GM23338 (cell line): ENCODE results near the gene TP53. TPM values are rescaled to one million over a fixed set of nuclear protein-coding genes. Genes with fewer than 3 reads are reported as not detected.

Experiments used
- ATAC-seq: fragments of 200-7000 bp; cut with Tn5 transposase; 3 replicates; pipeline ENCODE4 v1.9.1; 2020
- DNase-seq: peaks from one replicate; pipeline ENCODE4 v3.0.0-alpha.2; 2015; ENCODE audit warnings: low spot score
- H2AFZ ChIP-seq: fragments of 200-600 bp; sonication (generic); 2 replicates; pipeline ENCODE4 v1.8.0; 2016; ENCODE audit warnings: antibody characterized with exemption, mild to moderate bottlenecking, moderate library complexity
- H3F3A ChIP-seq: fragments of 200-600 bp; sonication (generic); replicated peaks from 2 replicates; pipeline ENCODE4 v1.8.0; 2017; ENCODE audit warnings: antibody characterized with exemption, mixed run types, low read depth
- H3K27ac ChIP-seq: fragments of 200-600 bp; sonication (generic); 2 replicates; pipeline ENCODE4 v1.6.1; 2016; ENCODE audit warnings: low read depth
- H3K27me3 ChIP-seq: fragments of 200-600 bp; sonication (generic); 2 replicates; pipeline ENCODE4 v1.8.0; 2016; ENCODE audit warnings: mild to moderate bottlenecking, mixed run types, moderate library complexity; ENCODE audit not compliant: insufficient read depth
- H3K36me3 ChIP-seq: fragments of 200-600 bp; sonication (generic); 2 replicates; pipeline ENCODE4 v1.8.0; 2016; ENCODE audit warnings: mild to moderate bottlenecking; ENCODE audit not compliant: insufficient read depth
- H3K4me1 ChIP-seq: fragments of 200-600 bp; sonication (generic); 2 replicates; pipeline ENCODE4 v1.8.0; 2016; ENCODE audit warnings: mild to moderate bottlenecking, moderate library complexity; ENCODE audit not compliant: insufficient read depth
- H3K4me2 ChIP-seq: fragments of 200-600 bp; sonication (generic); 2 replicates; pipeline ENCODE4 v1.7.1; 2017; ENCODE audit warnings: mixed run types
- H3K4me3 ChIP-seq: fragments of 200-600 bp; sonication (generic); 2 replicates; pipeline ENCODE4 v1.6.1; 2016; ENCODE audit warnings: mixed run types
- H3K79me2 ChIP-seq: fragments of 200-600 bp; sonication (generic); replicated peaks from 2 replicates; pipeline ENCODE4 v1.8.0; 2017; ENCODE audit warnings: mild to moderate bottlenecking; ENCODE audit not compliant: insufficient read depth
- H3K9me2 ChIP-seq: fragments of 200-600 bp; sonication (generic); 2 replicates; pipeline ENCODE4 v1.8.0; 2017; ENCODE audit not compliant: insufficient read depth
- H4K20me1 ChIP-seq: fragments of 200-600 bp; sonication (generic); replicated peaks from 2 replicates; pipeline ENCODE4 v1.8.0; 2017; ENCODE audit warnings: mild to moderate bottlenecking; ENCODE audit not compliant: insufficient read depth
- H3K27ac Mint-ChIP-seq: 2 replicates; pipeline ENCODE4 v1.8.0; 2020; ENCODE audit warnings: inconsistent platforms, mild to moderate bottlenecking, moderate library complexity, mixed read lengths
- H3K27me3 Mint-ChIP-seq: 3 replicates; pipeline ENCODE4 v1.8.0; 2022; ENCODE audit warnings: low read depth, mild to moderate bottlenecking, moderate library complexity, mixed read lengths, inconsistent platforms; ENCODE audit not compliant: insufficient read depth, poor library complexity
- H3K36me3 Mint-ChIP-seq: 3 replicates; pipeline ENCODE4 v1.8.0; 2021; ENCODE audit warnings: low read depth, mild to moderate bottlenecking, inconsistent platforms, moderate library complexity, mixed read lengths
- H3K4me1 Mint-ChIP-seq: 3 replicates; pipeline ENCODE4 v1.8.0; 2020; ENCODE audit warnings: mild to moderate bottlenecking, inconsistent platforms, mixed read lengths
- H3K4me3 Mint-ChIP-seq: 3 replicates; pipeline ENCODE4 v1.8.0; 2021; ENCODE audit warnings: moderate library complexity, mild to moderate bottlenecking, inconsistent platforms, mixed read lengths
- H3K9me3 Mint-ChIP-seq: 3 replicates; pipeline ENCODE4 v1.8.0; 2020; ENCODE audit warnings: moderate library complexity, mild to moderate bottlenecking, inconsistent platforms, mixed read lengths
- CREB1 ChIP-seq: fragments of 250-450 bp; sonication (Bioruptor Pico); IDR thresholded peaks from 2 replicates; pipeline ENCODE4 v1.5.0; 2020; ENCODE audit warnings: low read depth, mild to moderate bottlenecking, moderate library complexity
- EZH2 ChIP-seq: fragments of 200-600 bp; sonication (generic); IDR thresholded peaks from one replicate; pipeline ENCODE4 v1.8.0; 2017; ENCODE audit warnings: antibody characterized with exemption, mild to moderate bottlenecking, low read depth; ENCODE audit not compliant: unreplicated experiment
- JUNB ChIP-seq: IDR thresholded peaks from one replicate; pipeline ENCODE4 v1.6.1; 2016; ENCODE audit warnings: antibody characterized with exemption; ENCODE audit not compliant: unreplicated experiment
- NANOG ChIP-seq: IDR thresholded peaks from 2 replicates; pipeline ENCODE4 v1.6.1; 2016; ENCODE audit warnings: antibody characterized with exemption, borderline replicate concordance
- POLR2AphosphoS5 ChIP-seq: IDR thresholded peaks from 2 replicates; pipeline ENCODE4 v1.6.1; 2016; ENCODE audit warnings: antibody characterized with exemption, low read depth
- STAT1 ChIP-seq: IDR thresholded peaks from one replicate; pipeline ENCODE4 v1.6.1; 2016; ENCODE audit warnings: antibody characterized with exemption; ENCODE audit not compliant: unreplicated experiment
- ZNF114 ChIP-seq: fragments of 250-450 bp; sonication (Bioruptor Pico); IDR thresholded peaks from 2 replicates; pipeline ENCODE4 v1.5.0; 2020; ENCODE audit warnings: mild to moderate bottlenecking, moderate library complexity
- polyA plus RNA-seq: library from polyadenylated mRNA; unstranded; fragments of >200 nt; fragmentation: Nextera tagmentation; extraction: Ambion mirVana; gene quantifications from 2 replicates; pipeline ENCODE4 v1.2.1, GENCODE V29; 2016
- total RNA-seq: library from RNA; depleted of rRNA; stranded (reverse); fragments of >200 nt; shearing (Covaris generic); gene quantifications from 2 replicates; pipeline ENCODE4 v1.2.3, GENCODE V29; 2014
- TF ChIP-seq, protein P1 (sequence below): IDR thresholded peaks from one replicate; pipeline ENCODE4 v1.6.1; 2018; ENCODE audit warnings: antibody characterized with exemption; ENCODE audit not compliant: unreplicated experiment
- TF ChIP-seq, protein P2 (sequence below): IDR thresholded peaks from 2 replicates; pipeline ENCODE4 v1.6.1; 2016; ENCODE audit warnings: antibody characterized with exemption
- TF ChIP-seq, protein P3 (sequence below): fragments of 250-450 bp; sonication (Bioruptor Pico); IDR thresholded peaks from 2 replicates; pipeline ENCODE4 v1.5.0; 2020; ENCODE audit warnings: mild to moderate bottlenecking, moderate library complexity

Gene TP53
- total and polyA plus RNA-seq, 2 experiments from 2014 or later, result 119 to 154 TPM

DNA sequence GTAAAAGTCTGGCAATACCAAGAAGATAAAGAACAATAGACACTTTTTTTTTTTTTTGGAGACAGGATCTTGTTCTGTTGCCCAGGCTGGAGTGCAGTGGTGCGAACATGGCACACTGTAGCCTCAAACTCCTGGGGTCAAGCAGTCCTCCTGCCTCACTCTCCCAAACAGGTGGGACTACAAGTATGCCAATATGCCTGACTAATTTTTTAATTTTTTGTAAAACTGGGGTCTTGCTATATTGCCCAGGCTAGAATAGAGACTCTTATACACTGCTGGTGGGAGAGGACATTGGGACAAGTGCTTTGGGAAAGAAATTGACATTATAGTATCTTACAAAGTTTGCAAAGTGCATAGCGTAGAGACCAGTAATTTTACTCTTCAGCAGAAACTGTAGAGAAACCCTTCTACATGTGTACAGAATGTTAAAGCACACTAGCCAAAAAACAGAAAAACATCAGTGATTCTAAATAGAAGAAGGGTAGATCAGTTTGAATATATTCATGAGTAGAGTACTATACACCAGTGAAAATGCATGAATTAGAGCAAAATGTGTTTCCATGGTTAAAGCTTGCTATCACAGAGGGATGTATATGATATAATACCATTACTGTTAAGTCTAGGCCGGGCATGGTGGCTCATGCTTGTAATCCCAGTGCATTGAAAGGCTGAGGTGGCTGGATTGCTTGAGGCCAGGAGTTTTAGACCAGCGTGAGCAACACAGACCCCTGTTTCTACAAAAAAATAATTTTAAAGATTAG is 10.7 kb upstream of the TP53 start:
- H4K20me1 ChIP-seq, result no peaks in the 10 kb centered on the region; the same call in 1 of the 2 replicates
- no peak overlapping the region for H3K27ac ChIP-seq
- H3K4me3 ChIP-seq, result no peak overlapping the region
- no peak overlapping the region for H2AFZ ChIP-seq
- H3K4me2 ChIP-seq, result no peak overlapping the region
- no peak for DNase-seq
- H3K79me2 ChIP-seq, result no peaks in the 10 kb centered on the region
- H3K9me2 ChIP-seq, result no peaks in the 10 kb centered on the region
- H3K4me1 ChIP-seq, result peaks cover 2% of the 10 kb centered on the region
- Mint-ChIP-seq H3K27me3 (peaks cover 12% of the 10 kb centered on the region), H3K4me1 (no peaks in the 10 kb centered on the region; the same call in 2 of the 3 replicates), H3K4me3 (no peak overlapping the region), H3K27ac (no peak overlapping the region), H3K9me3 (no peaks in the 10 kb centered on the region; the same call in 2 of the 3 replicates), H3K36me3 (peaks cover 28% of the 10 kb centered on the region)
- no peak for ATAC-seq
- no peaks in the 10 kb centered on the region for H3F3A ChIP-seq
- TF ChIP-seq STAT1 (no peak), NANOG (no peak), CREB1 (CRISPR knock-in tag) (no peak), POLR2AphosphoS5 (no peak), ZNF114 (CRISPR knock-in tag) (no peak), EZH2 (no peak), JUNB (no peak)
- TF ChIP-seq, protein P1, sequence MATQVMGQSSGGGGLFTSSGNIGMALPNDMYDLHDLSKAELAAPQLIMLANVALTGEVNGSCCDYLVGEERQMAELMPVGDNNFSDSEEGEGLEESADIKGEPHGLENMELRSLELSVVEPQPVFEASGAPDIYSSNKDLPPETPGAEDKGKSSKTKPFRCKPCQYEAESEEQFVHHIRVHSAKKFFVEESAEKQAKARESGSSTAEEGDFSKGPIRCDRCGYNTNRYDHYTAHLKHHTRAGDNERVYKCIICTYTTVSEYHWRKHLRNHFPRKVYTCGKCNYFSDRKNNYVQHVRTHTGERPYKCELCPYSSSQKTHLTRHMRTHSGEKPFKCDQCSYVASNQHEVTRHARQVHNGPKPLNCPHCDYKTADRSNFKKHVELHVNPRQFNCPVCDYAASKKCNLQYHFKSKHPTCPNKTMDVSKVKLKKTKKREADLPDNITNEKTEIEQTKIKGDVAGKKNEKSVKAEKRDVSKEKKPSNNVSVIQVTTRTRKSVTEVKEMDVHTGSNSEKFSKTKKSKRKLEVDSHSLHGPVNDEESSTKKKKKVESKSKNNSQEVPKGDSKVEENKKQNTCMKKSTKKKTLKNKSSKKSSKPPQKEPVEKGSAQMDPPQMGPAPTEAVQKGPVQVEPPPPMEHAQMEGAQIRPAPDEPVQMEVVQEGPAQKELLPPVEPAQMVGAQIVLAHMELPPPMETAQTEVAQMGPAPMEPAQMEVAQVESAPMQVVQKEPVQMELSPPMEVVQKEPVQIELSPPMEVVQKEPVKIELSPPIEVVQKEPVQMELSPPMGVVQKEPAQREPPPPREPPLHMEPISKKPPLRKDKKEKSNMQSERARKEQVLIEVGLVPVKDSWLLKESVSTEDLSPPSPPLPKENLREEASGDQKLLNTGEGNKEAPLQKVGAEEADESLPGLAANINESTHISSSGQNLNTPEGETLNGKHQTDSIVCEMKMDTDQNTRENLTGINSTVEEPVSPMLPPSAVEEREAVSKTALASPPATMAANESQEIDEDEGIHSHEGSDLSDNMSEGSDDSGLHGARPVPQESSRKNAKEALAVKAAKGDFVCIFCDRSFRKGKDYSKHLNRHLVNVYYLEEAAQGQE, result no peak
- TF ChIP-seq, protein P2, sequence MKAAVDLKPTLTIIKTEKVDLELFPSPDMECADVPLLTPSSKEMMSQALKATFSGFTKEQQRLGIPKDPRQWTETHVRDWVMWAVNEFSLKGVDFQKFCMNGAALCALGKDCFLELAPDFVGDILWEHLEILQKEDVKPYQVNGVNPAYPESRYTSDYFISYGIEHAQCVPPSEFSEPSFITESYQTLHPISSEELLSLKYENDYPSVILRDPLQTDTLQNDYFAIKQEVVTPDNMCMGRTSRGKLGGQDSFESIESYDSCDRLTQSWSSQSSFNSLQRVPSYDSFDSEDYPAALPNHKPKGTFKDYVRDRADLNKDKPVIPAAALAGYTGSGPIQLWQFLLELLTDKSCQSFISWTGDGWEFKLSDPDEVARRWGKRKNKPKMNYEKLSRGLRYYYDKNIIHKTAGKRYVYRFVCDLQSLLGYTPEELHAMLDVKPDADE, result no peak
- TF ChIP-seq, protein P3, sequence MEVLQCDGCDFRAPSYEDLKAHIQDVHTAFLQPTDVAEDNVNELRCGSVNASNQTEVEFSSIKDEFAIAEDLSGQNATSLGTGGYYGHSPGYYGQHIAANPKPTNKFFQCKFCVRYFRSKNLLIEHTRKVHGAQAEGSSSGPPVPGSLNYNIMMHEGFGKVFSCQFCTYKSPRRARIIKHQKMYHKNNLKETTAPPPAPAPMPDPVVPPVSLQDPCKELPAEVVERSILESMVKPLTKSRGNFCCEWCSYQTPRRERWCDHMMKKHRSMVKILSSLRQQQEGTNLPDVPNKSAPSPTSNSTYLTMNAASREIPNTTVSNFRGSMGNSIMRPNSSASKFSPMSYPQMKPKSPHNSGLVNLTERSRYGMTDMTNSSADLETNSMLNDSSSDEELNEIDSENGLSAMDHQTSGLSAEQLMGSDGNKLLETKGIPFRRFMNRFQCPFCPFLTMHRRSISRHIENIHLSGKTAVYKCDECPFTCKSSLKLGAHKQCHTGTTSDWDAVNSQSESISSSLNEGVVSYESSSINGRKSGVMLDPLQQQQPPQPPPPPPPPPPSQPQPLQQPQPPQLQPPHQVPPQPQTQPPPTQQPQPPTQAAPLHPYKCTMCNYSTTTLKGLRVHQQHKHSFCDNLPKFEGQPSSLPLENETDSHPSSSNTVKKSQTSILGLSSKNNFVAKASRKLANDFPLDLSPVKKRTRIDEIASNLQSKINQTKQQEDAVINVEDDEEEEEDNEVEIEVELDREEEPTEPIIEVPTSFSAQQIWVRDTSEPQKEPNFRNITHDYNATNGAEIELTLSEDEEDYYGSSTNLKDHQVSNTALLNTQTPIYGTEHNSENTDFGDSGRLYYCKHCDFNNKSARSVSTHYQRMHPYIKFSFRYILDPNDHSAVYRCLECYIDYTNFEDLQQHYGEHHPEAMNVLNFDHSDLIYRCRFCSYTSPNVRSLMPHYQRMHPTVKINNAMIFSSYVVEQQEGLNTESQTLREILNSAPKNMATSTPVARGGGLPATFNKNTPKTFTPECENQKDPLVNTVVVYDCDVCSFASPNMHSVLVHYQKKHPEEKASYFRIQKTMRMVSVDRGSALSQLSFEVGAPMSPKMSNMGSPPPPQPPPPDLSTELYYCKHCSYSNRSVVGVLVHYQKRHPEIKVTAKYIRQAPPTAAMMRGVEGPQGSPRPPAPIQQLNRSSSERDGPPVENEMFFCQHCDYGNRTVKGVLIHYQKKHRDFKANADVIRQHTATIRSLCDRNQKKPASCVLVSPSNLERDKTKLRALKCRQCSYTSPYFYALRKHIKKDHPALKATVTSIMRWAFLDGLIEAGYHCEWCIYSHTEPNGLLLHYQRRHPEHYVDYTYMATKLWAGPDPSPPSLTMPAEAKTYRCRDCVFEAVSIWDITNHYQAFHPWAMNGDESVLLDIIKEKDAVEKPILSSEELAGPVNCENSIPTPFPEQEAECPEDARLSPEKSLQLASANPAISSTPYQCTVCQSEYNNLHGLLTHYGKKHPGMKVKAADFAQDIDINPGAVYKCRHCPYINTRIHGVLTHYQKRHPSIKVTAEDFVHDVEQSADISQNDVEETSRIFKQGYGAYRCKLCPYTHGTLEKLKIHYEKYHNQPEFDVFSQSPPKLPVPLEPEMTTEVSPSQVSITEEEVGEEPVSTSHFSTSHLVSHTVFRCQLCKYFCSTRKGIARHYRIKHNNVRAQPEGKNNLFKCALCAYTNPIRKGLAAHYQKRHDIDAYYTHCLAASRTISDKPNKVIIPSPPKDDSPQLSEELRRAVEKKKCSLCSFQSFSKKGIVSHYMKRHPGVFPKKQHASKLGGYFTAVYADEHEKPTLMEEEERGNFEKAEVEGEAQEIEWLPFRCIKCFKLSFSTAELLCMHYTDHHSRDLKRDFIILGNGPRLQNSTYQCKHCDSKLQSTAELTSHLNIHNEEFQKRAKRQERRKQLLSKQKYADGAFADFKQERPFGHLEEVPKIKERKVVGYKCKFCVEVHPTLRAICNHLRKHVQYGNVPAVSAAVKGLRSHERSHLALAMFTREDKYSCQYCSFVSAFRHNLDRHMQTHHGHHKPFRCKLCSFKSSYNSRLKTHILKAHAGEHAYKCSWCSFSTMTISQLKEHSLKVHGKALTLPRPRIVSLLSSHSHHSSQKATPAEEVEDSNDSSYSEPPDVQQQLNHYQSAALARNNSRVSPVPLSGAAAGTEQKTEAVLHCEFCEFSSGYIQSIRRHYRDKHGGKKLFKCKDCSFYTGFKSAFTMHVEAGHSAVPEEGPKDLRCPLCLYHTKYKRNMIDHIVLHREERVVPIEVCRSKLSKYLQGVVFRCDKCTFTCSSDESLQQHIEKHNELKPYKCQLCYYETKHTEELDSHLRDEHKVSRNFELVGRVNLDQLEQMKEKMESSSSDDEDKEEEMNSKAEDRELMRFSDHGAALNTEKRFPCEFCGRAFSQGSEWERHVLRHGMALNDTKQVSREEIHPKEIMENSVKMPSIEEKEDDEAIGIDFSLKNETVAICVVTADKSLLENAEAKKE, result no peak
- H3K27me3 ChIP-seq, result no peaks in the 10 kb centered on the region
- no peaks in the 10 kb centered on the region for H3K36me3 ChIP-seq
